BLaER1 (cell line): ENCODE results near the gene THEMIS2.
A peak's percentile ranks its signal among the peaks of the same experiment; 100 is the strongest.
"Not testable (repeated sequence)": the region's sequence is repeated elsewhere in the genome, so short reads cannot be mapped to it uniquely, and the experiment has no call there.

Experiments
- H3K27ac ChIP-seq: shearing (Covaris generic); formaldehyde crosslinking; 2 replicates; pipeline ENCODE4 v1.8.1; 2022
- H3K27me3 ChIP-seq: shearing (Covaris generic); formaldehyde crosslinking; 2 replicates; pipeline ENCODE4 v1.8.1; 2022
- H3K36me3 ChIP-seq: shearing (Covaris generic); formaldehyde crosslinking; 2 replicates; pipeline ENCODE4 v1.8.1; 2022
- H3K4me1 ChIP-seq: shearing (Covaris generic); formaldehyde crosslinking; 2 replicates; pipeline ENCODE4 v1.8.1; 2022
- H3K4me2 ChIP-seq: shearing (Covaris generic); formaldehyde crosslinking; 2 replicates; pipeline ENCODE4 v1.8.1; 2022
- H3K4me3 ChIP-seq: shearing (Covaris generic); formaldehyde crosslinking; 2 replicates; pipeline ENCODE4 v1.8.1; 2022
- H3K9ac ChIP-seq: shearing (Covaris generic); formaldehyde crosslinking; 2 replicates; pipeline ENCODE4 v1.8.1; 2022
- H3K9me3 ChIP-seq: shearing (Covaris generic); formaldehyde crosslinking; 2 replicates; pipeline ENCODE4 v1.8.1; 2022
- H4K20me1 ChIP-seq: shearing (Covaris generic); formaldehyde crosslinking; 2 replicates; pipeline ENCODE4 v1.8.1; 2022
- Cebpa-rat ChIP-seq: shearing (Covaris generic); IDR thresholded peaks from 2 replicates; pipeline ENCODE4 v1.8.1; 2022

The THEMIS2 gene

DNA sequence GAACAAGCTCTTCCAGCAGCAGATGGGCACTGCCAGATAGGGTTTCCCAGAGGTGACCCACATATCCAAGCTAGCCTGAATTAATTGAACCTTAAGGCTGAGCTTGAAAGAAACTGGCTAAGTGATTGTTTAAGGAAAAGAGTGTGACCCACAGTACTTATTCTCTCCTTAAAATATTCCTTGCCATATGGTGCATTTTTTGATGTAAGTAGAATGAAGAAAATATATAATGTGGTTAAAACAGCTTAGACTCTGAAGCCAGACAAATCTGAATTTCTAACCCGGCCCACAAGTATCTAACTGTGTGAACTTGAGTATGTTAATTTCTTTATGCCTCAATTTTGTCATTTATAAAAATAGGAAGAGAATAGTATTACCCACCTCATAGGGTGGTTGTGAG, 36.8 kb upstream of the THEMIS2 start:
- peaks cover 95% of the 10 kb centered on the region for H4K20me1 ChIP-seq
- H3K4me1 ChIP-seq: peaks cover 17% of the 10 kb centered on the region
- H3K27ac ChIP-seq: no peak overlapping the region
- peaks cover 82% of the 10 kb centered on the region for H3K36me3 ChIP-seq
- no peak overlapping the region for H3K4me3 ChIP-seq
- TF ChIP-seq Cebpa-rat: no peak
- no peak overlapping the region for H3K9ac ChIP-seq
- H3K9me3 ChIP-seq: no peaks in the 10 kb centered on the region
- no peak overlapping the region for H3K4me2 ChIP-seq
- H3K27me3 ChIP-seq: no peaks in the 10 kb centered on the region

GRCh38 chr1:27849951-27850350, 22.4 kb upstream of the THEMIS2 start:
- Histone ChIP-seq H4K20me1 (peaks cover 15% of the 10 kb centered on the region; the same call in 1 of the 2 replicates), H3K27me3 (no peaks in the 10 kb centered on the region; the same call in 1 of the 2 replicates), H3K4me1 (no peaks in the 10 kb centered on the region), H3K27ac (no peak overlapping the region), H3K36me3 (peaks cover 70% of the 10 kb centered on the region), H3K9me3 (peaks cover 8% of the 10 kb centered on the region), H3K4me2 (no peak overlapping the region), H3K9ac (no peak overlapping the region), H3K4me3 (no peak overlapping the region)
- TF ChIP-seq Cebpa-rat: no peak

DNA sequence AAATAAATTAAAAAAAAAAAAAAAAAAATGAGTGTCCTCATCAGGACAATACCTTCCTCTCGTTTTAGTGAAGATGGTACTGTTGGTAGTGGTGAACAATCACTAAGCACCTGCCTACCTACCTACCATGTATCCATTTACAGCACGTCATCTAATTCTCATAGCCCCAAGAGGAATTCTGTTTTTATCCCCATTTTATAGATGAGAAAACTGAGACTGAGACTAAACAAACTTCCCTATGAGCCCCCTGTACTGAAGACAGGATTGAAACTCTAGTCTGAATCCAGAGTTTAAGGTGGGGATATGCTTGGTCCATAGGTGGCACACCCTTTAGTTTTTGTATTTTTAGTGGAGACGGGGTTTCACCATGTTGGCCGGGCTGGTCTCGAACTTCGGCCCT, 17.3 kb upstream of the THEMIS2 start:
- H4K20me1 ChIP-seq: 0 out of 2 replicates have a peak, but pooled peaks cover 8% of the 10 kb centered on the region
- peaks cover 28% of the 10 kb centered on the region for H3K4me1 ChIP-seq
- no peak overlapping the region for H3K27ac ChIP-seq
- TF ChIP-seq Cebpa-rat: no peak
- H3K9me3 ChIP-seq: peaks cover 8% of the 10 kb centered on the region
- H3K27me3 ChIP-seq: no peaks in the 10 kb centered on the region
- peaks cover 19% of the 10 kb centered on the region for H3K36me3 ChIP-seq
- H3K4me3 ChIP-seq: no peak overlapping the region
- H3K9ac ChIP-seq: no peak overlapping the region
- H3K4me2 ChIP-seq: no peak overlapping the region

DNA sequence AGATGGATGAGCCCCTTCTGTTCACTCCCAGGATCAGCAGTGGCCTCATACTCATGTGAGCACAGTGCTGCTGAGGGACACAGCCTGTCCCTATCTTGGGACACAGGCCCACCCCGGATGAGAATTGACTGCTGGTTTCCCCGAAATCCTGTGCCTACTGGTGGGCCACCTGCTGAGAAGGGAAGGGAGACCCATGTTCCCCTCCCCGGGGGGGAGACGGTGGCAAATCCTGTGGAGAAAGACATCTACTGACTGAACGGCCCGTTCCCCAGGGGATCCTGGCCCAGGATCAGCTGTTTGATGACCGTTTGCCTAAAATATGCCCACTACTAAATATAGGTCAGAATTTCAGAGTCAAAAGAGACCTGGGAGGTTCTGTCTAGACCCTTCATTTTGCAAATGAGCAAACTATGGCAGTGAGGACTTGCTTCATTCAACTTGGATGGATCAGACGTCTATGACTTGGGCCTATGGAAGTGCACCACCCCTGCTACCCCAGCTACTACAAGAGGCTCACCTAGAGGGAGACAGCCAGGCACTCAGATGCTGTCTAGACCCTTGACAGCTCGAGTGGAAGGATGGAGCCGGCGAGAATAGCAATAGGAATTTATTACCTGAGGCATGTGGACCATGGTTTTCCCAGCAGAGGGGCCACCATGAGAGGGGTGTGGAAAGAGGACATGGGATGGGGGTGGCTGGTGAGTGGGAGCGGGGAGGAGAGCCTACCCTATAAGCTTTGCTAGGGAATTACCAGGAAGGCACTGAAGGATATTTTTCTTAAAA, 15.6 kb upstream of the THEMIS2 start:
- Histone ChIP-seq H3K4me1 (peaks cover 28% of the 10 kb centered on the region), H3K9ac (peak overlapping the region; percentile 58; the same call in 1 of the 2 replicates), H3K4me3 (no peak overlapping the region; the same call in 1 of the 2 replicates), H3K36me3 (peaks cover 2% of the 10 kb centered on the region), H3K9me3 (peaks cover 2% of the 10 kb centered on the region), H3K27ac (peak overlapping the region; percentile 69), H3K27me3 (no peaks in the 10 kb centered on the region), H3K4me2 (peak overlapping the region; percentile 87), H4K20me1 (no peaks in the 10 kb centered on the region)
- no peak for TF ChIP-seq Cebpa-rat

DNA sequence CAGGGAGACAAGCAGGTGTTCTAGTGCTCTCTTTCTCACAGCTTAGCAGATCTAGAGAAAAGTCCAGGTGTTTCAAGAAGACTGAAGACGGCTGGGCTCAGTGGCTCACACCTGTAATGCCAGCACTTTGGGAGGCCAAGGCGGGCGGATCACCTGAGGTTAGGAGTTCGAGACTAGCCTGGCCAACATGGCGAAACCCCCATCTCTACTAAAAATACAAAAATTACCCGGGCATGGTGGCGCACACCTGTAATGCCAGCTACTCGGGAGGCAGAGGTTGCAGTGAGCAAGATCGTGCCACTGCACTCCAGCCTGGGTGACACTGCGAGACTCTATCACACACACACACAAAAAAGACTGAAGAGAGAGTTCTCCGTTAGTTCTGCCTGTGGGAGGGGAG, 14.8 kb upstream of the THEMIS2 start:
- not testable (repeated sequence) for H3K9me3 ChIP-seq, H4K20me1 ChIP-seq, H3K36me3 ChIP-seq, H3K9ac ChIP-seq, H3K4me3 ChIP-seq, H3K27me3 ChIP-seq, H3K27ac ChIP-seq
- Histone ChIP-seq H3K4me2 (peak overlapping the region; percentile 87), H3K4me1 (peaks cover 35% of the 10 kb centered on the region)

- H3K4me2 ChIP-seq: peak overlapping the region; percentile 56
Measured at GRCh38 chr1:27858072-27858948, 14.0 kb upstream of the THEMIS2 start.

DNA sequence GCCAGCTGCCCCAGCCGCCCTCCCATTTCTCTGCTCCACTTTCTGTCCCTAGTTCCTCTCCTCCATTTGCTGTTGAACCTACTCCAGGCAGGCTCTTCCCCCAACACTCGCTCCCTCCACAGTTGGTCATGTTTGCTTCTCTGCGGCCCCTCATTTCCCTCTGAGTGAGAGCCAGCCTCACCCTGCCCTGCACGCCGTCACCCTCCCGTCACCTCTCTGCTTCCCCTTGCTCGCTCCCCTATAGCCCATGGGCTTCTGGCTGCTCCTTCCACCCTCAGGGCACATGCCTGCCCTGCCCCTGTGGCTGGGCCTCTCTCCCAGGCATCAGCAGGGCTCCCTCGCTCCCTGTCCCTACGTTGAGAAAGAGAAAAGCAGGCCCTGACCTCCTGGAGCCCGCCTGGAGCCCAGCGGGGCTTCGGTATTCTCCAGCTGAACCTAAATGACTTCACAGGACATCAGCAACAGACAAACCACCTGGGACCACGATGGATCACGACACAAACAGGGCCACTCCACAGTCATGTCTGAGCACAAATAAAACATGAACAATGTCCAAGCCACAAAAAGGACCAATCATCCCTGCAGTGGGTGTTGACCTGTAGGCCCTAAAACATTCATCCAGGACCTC, 13.3 kb upstream of the THEMIS2 start:
- Histone ChIP-seq H3K27me3 (no peaks in the 10 kb centered on the region), H3K27ac (peak overlapping the region; percentile 19; the same call in 1 of the 2 replicates), H3K9me3 (no peaks in the 10 kb centered on the region), H3K9ac (peak overlapping the region; percentile 16; the same call in 1 of the 2 replicates), H3K36me3 (no peaks in the 10 kb centered on the region), H4K20me1 (no peaks in the 10 kb centered on the region), H3K4me3 (no peak overlapping the region), H3K4me2 (peak overlapping the region; percentile 56; the same call in 1 of the 2 replicates), H3K4me1 (peaks cover 50% of the 10 kb centered on the region)
- TF ChIP-seq Cebpa-rat: no peak

More at GRCh38 chr1:27858072-27858948, 14.0 kb upstream of the THEMIS2 start:
- no peak overlapping the region for H3K4me3 ChIP-seq
- peaks cover 42% of the 10 kb centered on the region for H3K4me1 ChIP-seq
- H3K27me3 ChIP-seq: no peaks in the 10 kb centered on the region
- H3K36me3 ChIP-seq: no peaks in the 10 kb centered on the region
- peak overlapping the region; percentile 16; the same call in 1 of the 2 replicates for H3K9ac ChIP-seq
- H4K20me1 ChIP-seq: no peaks in the 10 kb centered on the region
- H3K27ac ChIP-seq: peak overlapping the region; percentile 19; the same call in 1 of the 2 replicates
- H3K9me3 ChIP-seq: no peaks in the 10 kb centered on the region
- no peak for TF ChIP-seq Cebpa-rat

- Histone ChIP-seq H3K4me2 (no peak overlapping the region), H3K36me3 (no peaks in the 10 kb centered on the region), H3K9me3 (no peaks in the 10 kb centered on the region), H3K9ac (no peak overlapping the region), H3K4me3 (no peak overlapping the region), H3K27ac (no peak overlapping the region), H4K20me1 (no peaks in the 10 kb centered on the region), H3K4me1 (peaks cover 64% of the 10 kb centered on the region), H3K27me3 (no peaks in the 10 kb centered on the region)
- no peak for TF ChIP-seq Cebpa-rat
Measured at GRCh38 chr1:27861436-27861835, 10.9 kb upstream of the THEMIS2 start.

DNA sequence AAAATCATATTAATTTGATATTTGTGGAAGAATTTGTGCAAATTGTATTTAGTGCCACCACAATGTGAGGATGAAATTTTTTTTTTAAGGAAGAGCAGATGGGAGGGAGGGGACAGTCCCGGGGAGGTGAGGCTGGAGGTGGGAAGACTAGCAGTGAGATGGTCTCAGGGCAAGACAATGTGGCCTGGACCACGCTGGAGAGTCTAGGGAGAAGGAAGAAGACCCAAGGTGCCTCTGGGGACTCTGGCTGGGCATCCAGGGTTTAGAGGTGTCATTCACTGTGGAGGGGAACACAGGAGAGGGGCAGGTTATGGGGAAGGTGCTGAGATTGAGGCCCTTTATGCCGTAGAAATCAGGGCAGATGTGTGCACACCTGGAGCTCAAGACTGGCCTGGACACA, 10.3 kb upstream of the THEMIS2 start:
- Histone ChIP-seq H3K4me3 (no peak overlapping the region), H4K20me1 (no peaks in the 10 kb centered on the region), H3K27me3 (no peaks in the 10 kb centered on the region), H3K27ac (peak overlapping the region; percentile 73; the same call in 1 of the 2 replicates), H3K9ac (0 out of 2 replicates have a peak overlapping the region, but pooled peaks have one; percentile 21), H3K9me3 (no peaks in the 10 kb centered on the region), H3K4me2 (peak overlapping the region; percentile 73), H3K4me1 (peaks cover 62% of the 10 kb centered on the region), H3K36me3 (no peaks in the 10 kb centered on the region)
- no peak for TF ChIP-seq Cebpa-rat
